Stimulated activated CD4-positive, alpha-beta T cell treated with anti-CD3 and anti-CD28 coated beads, Interleukin-4, amount 100 ng/mL, for 24 hours (primary cell): ENCODE results near the gene ZNF716.
"Not testable (repeated sequence)": the region's sequence is repeated elsewhere in the genome, so short reads cannot be mapped to it uniquely, and the experiment has no call there.

ENCODE experiments used
- DNase-seq: peaks from one replicate; pipeline ENCODE4 v3.0.0-alpha.2; 2020

ZNF716 gene

GRCh38 chr7:57427146-57427545 lies 22.8 kb upstream of the ZNF716 start:
- DNase-seq: no peak

- no peak for DNase-seq
Observed at GRCh38 chr7:57427594-57427993, 22.4 kb upstream of the ZNF716 start.

- DNase-seq: no peak
Observed at GRCh38 chr7:57432583-57432982, 17.4 kb upstream of the ZNF716 start.

- no peak for DNase-seq
Observed at GRCh38 chr7:57437581-57437980, 12.4 kb upstream of the ZNF716 start.

- no peak for DNase-seq
Observed at GRCh38 chr7:57438244-57438643, 11.7 kb upstream of the ZNF716 start.

GRCh38 chr7:57443567-57443966 lies 6.4 kb upstream of the ZNF716 start:
- no peak for DNase-seq

- DNase-seq: not testable (repeated sequence)
Observed at GRCh38 chr7:57469186-57469828, 19.3 kb downstream of the ZNF716 start.

- DNase-seq: not testable (repeated sequence)
Observed at GRCh38 chr7:57480304-57480703, 30.3 kb downstream of the ZNF716 start.

GRCh38 chr7:57485022-57485421 lies 35.0 kb downstream of the ZNF716 start:
- DNase-seq: not testable (repeated sequence)

GRCh38 chr7:57487957-57488356 lies 38.0 kb downstream of the ZNF716 start:
- DNase-seq: no peak

GRCh38 chr7:57495111-57495510 lies 45.1 kb downstream of the ZNF716 start:
- DNase-seq: not testable (repeated sequence)

GRCh38 chr7:57496395-57496794 lies 46.4 kb downstream of the ZNF716 start:
- DNase-seq: no peak

GRCh38 chr7:57505176-57505575 lies 55.2 kb downstream of the ZNF716 start:
- no peak for DNase-seq
